A172 (cell line): Measurements from ENCODE around the gene TMEM11. TPM values are rescaled to one million over a fixed set of nuclear protein-coding genes. Genes with fewer than 3 reads are reported as not detected.
"Not testable (repeated sequence)": the region's sequence is repeated elsewhere in the genome, so short reads cannot be mapped to it uniquely, and the experiment has no call there.

Experiments
- DNase-seq: peaks from one replicate; pipeline ENCODE4 v3.0.0-alpha.2; 2015; ENCODE audit warnings: low spot score
- total RNA-seq: library from RNA; depleted of rRNA; stranded (reverse); fragments of >200 nt; shearing (Covaris generic); gene quantifications from 2 replicates; pipeline ENCODE4 v1.2.3, GENCODE V29; 2014

TMEM11 gene
- total RNA-seq, 1 experiment from 2014 or later, result 41.7 TPM

- DNase-seq, result no peak
These were observed 29.0 kb upstream of the TMEM11 start for GRCh38 chr17:21242780-21243515.

DNA sequence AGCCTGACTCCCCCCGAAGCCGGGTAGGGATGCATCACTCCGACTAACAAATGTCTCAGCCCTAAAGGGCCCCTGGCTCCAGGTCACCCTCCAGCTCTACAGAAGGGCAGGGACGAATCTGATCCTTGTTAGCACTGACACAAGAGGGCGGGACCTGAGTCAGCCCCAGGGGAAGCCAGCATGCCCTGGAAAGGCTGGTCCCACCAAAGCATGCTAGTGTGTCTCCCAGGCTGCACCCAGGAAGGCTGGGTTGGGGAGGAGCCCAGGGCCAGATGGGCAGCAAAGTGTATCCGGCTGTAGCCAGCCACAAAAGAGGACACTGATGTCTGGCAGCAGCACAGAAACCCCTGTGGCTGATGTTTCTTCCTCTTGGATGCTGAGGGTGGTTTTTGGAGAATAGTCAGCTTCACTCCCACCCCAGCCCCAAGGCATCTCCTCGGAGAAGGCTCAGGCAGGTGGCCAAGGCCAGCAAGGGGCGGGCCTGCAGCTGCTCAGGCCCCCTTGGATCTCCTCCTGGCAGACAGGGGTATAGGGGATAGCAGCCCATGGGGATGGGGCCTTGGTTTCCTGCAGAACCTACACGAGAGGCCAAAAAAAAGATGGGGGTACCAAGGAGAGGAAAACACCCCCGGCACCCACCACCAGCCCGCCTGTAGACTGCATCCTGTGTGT, 28.2 kb upstream of the TMEM11 start:
- DNase-seq, result no peak

GRCh38 chr17:21241564-21241963, 27.6 kb upstream of the TMEM11 start:
- DNase-seq, result no peak

DNA sequence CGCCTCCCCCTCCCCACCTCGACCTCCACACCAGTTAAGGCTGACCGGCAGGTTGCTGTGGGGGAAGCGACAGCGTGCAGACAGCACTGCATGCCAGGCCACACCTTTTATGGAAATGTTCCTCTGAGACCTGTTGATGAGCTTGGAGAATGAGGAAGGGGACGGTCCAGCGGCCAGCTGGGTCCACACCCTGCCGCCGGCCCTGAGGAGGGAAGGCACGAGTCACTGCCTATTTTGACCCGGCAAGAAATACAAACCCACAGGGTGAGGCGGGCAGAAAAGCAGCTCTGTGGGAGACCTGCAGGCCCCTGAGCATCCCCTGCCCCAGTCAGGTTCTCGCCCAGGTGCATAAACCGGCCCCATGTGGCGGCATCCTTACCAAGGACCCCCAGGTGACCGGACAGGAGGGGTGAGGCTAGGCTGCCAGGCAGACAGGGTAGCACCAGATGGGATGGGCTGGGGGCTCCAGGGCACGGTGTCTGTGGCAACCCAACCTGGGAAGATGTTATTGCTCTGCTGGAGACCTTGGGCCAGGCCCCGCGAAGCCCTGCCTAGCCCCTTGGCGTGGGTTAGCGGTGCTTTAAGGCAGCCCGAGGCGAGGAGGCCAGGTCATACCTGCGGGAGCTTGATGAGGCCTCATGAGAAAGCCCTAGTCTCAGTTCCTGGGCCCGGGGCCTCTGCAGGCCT, 26.6 kb upstream of the TMEM11 start:
- DNase-seq, result no peak

GRCh38 chr17:21239680-21240368, 25.9 kb upstream of the TMEM11 start:
- DNase-seq, result no peak

- DNase-seq, result no peak
These were observed 22.0 kb upstream of the TMEM11 start for GRCh38 chr17:21235921-21236320.

DNA sequence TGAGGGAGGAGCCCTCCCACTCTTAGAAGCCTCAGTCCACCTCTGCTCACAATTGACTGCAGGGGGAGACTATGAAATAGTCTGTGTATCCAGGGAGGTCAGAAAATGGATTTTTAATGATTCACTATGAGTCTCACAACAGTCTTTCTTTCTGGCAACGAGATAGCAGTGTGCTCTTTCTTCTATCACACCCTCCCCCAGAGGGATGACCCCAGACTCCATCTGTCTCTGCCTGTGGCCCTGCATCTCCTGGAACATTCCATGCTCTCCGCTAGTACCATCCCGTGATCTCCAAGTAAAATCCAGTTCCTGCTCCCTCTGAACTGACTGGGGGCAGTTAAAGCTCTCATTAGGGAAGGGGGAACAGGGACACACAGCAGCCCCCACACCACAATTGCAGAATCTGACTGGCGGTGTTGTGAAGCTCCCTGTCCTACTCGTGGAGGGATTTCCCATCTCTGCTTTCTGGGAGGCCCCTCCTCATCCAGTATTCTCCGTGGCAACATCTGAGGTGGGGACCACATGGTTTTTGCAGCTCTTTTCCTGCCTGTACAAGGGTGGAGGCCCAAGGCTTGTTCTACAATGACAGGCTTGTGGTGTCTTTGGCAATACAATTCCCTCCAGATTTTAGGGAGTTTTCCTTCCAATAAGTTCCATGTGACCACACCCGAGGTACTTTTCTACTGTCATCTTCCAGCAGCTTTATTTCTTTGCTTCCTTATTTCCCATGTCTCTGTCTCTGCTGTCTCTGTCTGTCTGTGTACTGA, 19.8 kb upstream of the TMEM11 start:
- no peak for DNase-seq

DNA sequence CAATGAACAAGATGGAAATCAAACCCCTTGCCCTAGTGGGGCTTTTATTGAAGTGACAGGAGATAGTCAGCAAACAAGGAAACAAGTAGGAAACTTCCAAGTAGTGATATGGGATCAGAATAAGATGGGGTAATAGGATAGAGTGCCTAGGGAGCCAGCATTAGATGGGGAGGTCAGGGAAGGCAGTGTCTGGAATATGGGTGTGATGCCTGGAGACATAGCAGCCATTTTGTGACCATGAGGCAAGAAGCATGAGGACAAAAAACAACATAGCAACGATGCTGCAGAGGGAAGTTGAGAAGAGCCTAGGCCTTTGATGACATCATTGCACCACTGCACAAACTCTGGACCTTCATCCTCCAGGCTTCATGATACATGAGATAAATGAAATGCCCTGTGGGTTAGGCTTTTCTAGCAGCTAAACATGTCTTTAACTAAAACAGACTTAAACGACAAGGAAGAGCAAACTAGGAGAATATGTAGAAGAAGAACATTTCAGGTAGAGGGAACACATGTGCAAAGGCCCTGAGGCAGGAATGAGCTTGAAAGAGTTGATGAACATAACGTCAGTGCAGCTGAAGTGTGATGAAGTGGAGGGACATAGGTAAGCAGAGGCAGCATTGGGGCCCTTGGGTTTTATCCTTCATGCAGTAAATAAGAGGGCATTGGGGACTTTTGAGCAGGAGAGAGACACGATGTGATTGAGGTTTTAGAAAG, 18.2 kb upstream of the TMEM11 start:
- DNase-seq, result no peak

DNA sequence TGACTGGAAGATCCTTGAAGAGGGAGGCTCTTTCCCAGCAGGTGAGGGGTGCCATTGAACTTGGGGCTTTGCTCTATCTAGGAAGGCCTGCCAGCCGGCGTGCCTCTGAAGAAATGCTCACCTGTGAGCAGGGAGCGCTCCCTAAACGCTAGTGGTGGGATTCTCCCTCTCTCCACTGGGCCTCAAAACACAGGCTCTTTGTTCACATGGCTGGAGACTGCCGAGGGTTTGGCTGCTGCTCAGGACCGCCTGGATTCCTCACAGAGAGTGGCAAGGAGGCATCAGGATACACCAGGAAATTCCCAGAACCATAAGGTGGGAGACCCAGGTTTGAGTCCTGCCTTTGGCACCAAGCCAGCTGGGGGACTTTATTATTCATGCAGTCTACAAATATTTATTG, 17.6 kb upstream of the TMEM11 start:
- no peak for DNase-seq

GRCh38 chr17:21228845-21229244, 14.9 kb upstream of the TMEM11 start:
- no peak for DNase-seq

DNA sequence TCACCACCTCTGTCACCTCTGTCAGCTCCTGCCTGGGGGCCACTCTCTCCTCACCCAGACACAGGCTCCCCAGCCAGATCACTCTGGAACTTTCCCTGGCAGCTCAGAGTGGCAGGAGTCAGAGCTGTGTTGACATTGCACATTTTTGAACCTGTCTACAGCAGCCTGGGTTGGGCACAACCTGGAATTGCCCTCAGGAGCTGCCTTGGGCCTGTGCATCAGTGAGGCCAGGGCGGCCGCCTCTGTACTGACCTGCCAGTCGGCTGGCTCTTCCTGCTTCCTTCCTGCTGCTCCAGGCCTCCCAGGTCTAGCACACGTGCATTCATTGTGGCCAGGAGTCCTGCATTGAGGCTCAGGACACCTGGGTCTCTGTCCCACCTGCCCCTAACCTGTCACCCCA, 14.2 kb upstream of the TMEM11 start:
- no peak for DNase-seq

DNA sequence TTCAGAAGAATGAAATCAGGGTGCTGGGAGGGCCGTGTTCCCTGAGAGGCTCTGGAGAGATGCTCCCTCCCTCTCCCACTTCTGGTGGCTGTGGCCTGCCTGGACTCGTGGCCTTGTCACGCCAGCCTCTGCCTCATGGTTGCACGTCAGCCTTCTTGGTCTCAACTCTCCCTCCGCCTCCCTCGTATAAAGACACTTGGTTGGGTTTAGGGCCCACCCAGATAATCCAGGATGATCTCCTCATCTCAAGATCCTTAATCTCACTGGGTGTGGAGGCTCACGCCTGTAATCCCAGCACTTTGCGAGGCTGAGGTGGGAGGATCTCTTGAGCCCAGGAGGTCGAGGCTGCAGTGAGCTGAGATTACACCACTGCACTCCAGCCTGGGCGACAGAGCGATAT, 13.3 kb upstream of the TMEM11 start:
- DNase-seq, result not testable (repeated sequence)

DNA sequence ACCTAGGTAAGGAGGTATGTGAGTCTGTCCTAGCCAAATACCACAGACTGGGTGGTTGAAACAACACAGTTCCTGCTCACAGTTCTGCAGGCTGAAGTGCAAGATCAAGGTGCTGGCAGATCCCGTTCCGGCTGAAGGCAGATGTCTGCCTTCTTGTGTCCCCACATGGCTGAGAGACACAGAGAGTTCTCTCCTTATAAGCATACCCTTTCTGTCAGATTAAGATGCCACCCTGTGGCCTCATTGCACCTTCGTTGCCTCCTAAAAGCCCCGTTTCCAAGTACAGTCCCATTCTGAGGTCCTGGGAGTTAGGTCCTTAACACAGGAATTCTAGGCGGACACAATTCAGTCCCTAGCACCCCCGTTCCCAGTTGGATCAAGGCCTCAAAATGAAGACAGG, 9.1 kb upstream of the TMEM11 start:
- DNase-seq, result no peak

GRCh38 chr17:21218831-21219380, 4.9 kb upstream of the TMEM11 start:
- no peak for DNase-seq

- DNase-seq, result no peak
These were observed 4.1 kb upstream of the TMEM11 start for GRCh38 chr17:21218101-21218500.

DNA sequence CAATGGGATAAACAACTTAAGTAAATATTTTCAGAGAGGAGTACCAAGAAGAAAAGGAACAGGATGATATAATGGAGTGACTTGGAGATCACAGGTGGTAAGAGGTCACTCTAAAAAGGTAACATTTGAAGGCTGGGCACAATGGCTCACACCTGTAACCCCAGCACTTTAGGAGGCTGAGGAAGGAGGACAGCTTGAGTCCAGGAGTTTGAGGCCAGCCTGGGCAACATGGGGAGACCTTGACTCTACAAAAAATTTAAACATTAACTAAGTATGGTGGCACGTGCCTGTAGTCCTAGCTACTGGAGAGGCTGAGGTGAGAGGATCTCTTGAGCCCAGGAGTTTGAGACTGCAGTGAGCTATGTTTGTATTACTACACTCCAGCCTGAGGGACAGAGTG, 3.4 kb upstream of the TMEM11 start:
- DNase-seq, result no peak

- DNase-seq, result no peak
These were observed 2.0 kb upstream of the TMEM11 start for GRCh38 chr17:21215935-21216334.

DNA sequence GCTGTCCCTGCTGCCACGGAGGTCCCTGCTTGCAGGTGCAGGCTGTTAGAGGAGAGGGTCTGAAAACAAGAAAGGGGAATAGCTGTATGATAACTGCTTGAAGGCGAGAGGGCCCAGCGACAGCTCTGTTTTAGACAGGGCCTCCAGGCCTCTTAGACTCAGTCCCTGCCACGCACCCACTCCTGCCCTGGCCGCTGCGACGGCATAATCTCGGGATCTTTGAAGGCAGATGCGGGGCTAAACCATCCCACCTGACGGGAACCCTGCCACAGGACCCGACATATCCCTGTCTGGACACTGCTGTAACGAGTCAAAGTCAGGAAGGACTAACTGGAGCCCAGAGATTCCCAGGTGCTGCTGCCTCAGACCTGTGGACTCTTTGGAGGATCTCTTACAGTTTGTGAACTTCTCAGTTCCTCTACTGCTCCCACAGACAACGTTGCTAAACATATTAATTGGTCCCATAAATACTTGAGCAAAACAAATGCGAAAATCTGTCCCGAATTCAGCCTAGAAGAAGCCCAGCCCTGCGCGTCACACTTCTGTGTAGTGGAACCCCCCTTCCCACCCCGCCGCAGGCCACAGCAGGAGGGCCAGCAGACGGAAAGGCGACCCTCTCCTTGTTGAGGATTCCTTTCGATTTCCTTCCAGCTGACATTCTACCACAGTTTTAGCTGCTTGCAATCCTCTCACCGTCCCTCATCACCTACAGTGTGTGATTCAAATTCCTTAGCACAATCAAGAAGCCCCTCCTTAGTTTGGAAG, 998 bp upstream of the TMEM11 start:
- DNase-seq, result no peak

DNA sequence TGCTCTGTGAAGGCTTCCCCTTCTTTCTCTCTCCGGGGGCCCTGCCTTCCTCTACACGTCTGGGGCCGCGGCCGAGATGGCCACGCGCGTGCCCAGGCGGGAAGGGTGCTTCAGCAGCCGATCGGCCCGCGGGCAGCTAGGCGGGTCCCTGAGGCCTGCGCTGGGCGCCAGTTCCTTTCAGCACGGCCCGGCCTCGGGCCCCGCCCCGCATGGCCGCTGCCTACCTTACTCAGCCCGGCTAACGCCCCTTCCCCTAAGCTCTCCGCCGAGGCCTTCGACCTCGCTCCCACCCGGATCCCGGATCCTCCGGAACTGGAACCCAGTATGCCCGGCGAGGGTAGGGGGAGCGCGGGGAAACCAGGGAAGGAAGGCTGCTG, 335 bp downstream of the TMEM11 start:
- no peak for DNase-seq
